GM18498 (cell line): ENCODE data around the gene KIF22.

Experiments used
- ATAC-seq: cut with Tn5 transposase; IDR thresholded peaks from one replicate; pipeline ENCODE4 v1.9.1; 2021; ENCODE audit warnings: mild to moderate bottlenecking, moderate library complexity; ENCODE audit not compliant: unreplicated experiment

Gene KIF22

DNA sequence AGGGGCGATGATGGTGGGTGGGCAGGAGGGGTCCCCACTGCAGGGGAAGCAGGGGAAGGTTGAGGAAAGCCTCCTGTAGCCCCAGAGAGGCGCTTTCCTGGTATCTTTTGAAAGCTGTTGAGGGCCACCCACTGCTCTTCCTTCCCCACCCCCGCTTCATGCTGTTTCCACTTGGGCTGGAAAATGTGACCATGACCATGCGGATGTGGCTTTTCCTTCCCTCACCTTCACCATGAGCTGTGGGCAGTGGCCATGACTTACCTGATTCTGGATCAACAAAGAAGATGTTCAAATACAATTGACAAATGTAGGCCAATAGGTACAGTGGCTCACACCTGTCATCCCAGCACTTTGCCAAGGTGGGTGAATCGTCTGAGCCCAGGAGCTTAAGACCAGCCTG, 43.5 kb downstream of the KIF22 start:
- ATAC-seq, result no peak

DNA sequence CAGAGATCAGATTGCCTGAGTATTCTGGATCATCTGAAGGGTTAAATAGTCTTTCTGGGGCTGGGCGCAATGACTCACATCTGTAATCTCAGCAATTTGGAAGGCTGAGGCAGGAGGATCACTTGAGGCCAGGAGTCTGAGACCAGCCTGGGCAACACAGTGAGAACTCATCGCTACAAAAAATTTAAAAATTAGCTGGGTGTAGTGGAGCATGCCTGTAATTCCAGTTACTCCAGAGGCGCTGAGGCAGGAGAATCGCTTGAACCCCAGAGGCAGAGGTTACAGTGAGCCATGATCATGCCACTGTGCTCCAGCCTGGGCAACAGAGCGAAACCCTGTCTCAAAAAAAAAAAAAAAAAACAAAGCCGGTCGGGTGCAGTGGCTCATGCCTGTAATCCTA, 45.4 kb downstream of the KIF22 start:
- no peak for ATAC-seq

DNA sequence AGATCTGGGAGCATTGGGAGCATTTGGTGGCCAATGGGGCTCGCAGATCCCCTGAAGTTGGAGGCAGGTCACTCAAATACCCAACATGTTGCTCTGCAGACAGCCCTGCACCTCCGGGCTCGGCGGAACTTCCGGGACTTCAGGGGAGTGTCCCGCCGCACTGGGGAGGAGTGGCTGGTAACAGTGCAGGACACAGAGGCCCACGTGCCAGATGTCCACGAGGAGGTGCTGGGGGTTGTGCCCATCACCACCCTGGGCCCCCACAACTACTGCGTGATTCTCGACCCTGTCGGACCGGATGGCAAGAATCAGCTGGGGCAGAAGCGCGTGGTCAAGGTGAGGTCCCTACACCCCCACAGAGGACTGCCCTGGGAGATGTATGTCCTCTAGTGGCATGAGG, 46.1 kb downstream of the KIF22 start:
- no peak for ATAC-seq

DNA sequence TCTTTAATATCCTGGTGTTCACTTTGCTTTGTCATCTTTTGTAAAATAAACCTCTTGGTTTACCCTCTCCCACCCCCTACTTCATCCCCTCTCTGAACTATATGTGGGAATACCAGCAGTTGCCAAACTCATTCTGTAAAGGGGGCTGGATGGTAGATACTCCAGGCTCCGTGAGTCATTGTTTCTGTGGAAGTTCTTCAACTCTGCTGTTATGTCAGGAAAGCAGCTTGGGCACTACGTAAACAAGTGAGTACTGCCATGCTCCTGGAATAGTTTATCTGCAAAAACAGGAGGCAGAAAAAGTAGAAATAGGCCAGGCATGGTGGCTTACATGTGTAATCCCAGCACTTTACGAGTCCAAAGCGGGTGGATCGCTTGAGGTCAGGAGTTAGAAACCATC, 47.3 kb downstream of the KIF22 start:
- ATAC-seq, result no peak

DNA sequence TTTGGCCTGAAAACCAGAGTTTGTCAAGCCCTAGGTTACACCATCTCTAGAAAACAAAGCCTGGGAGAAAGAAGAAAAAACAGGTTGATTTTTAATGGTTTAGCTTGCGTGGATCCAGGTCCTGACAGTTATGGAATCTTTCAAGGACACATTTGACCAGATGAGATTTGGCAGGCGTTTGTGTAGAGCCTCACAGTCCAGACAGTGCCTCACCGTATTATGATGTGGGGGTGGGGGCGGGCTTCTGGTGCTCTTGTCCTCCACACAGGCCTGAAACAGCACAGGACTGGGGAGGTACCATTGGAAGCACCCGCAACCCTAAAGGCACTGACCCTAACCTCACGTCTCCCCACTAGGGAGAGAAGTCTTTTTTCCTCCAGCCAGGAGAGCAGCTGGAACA, 49.3 kb downstream of the KIF22 start:
- no peak for ATAC-seq

DNA sequence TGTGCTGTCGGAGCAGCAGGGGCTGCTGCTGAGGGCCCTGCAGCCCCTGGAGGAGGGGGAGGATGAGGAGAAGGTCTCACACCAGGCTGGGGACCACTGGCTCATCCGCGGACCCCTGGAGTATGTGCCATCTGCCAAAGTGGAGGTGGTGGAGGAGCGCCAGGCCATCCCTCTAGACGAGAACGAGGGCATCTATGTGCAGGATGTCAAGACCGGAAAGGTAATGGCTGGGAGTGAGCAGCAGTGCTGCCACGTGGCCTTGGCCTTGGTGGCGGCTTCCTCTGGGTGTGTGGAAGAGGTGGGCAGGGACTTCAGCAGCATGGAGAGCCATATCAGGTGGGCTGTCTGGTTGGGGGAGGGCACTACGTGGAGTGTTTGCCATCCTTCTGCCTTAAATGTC, 49.7 kb downstream of the KIF22 start:
- no peak for ATAC-seq

DNA sequence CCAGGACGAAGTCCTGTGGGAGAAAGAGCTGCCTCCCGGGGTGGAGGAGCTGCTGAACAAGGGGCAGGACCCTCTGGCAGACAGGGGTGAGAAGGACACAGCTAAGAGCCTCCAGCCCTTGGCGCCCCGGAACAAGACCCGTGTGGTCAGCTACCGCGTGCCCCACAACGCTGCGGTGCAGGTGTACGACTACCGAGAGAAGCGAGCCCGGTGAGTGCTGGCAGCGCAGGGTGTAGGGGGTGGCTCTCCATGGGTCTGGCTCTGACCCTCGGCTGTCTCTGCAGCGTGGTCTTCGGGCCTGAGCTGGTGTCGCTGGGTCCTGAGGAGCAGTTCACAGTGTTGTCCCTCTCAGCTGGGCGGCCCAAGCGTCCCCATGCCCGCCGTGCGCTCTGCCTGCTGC, 51.1 kb downstream of the KIF22 start:
- no peak for ATAC-seq

DNA sequence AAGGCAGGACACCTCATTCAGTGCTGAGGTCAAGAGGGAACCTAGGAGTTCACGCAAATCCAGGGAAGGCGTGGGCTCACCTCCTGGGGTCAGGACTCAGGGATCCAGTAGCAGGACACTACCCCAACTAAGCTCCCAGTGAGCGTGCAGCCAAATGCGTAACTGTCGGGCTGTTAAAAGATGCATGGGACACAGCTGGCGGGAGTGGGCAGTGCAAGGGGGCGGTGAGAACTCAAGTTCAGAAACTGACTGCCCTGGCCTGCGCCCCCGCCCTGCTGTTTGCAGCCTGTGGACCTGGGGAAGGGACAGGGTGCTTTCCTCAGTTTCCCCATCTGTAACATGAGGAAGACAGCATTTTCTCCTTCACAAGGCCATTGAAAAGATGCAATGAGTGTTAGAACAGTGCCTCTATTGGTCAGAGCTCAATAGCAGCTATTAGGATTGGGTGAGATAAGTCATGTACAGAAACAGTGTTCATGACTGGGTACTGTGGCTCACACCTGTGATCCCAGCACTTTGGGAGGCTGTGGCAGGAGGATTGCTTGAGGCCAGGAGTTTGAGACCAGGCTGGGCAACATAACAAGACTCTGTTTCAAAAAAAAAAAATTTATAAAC, 52.3 kb downstream of the KIF22 start:
- ATAC-seq, result no peak

DNA sequence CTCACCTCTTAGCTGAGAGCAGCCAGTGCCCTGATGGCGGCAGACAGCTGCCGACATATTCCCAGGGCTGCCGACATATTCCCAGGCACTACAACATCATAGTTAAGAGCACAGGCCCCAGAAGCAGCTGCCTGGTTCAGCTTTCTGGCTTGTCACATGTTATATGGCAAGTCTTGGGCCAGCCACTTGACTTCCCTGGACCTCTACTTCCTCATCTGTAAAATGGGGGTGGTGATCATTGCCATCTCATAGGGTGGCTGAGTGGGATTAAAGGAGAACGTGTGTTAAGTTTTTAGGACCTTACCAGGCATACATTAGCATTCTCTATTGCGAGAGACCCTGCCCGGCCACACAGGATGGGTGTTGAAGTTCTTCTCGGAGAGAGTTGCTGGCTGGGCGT, 53.4 kb downstream of the KIF22 start:
- no peak for ATAC-seq

DNA sequence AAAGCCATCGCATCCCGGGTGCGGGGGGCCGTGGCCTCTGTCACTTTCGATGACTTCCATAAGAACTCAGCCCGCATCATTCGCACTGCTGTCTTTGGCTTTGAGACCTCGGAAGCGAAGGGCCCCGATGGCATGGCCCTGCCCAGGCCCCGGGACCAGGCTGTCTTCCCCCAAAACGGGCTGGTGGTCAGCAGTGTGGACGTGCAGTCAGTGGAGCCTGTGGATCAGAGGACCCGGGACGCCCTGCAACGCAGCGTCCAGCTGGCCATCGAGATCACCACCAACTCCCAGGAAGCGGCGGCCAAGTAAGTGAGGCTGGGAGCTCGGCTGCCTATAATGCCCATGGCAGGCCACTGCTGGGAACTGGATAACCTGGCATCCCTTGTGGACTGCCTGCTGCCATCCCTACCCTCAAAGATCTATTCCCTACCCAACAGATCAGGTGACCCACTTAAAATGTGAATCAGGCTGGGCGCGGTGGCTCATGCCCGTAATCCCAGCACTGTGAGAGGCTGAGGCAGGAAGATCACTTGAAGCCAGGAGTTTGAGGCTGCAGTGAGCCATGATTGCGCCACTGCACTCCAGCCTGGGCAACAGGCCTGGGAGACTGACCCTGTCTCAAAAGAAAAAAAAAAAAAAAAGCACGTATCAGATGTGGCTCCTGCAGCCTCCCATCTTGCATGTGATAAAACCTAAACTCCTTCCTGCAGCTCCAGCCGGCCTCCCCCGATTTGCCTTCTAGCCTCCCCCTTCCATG, 54.2 kb downstream of the KIF22 start:
- no peak for ATAC-seq

DNA sequence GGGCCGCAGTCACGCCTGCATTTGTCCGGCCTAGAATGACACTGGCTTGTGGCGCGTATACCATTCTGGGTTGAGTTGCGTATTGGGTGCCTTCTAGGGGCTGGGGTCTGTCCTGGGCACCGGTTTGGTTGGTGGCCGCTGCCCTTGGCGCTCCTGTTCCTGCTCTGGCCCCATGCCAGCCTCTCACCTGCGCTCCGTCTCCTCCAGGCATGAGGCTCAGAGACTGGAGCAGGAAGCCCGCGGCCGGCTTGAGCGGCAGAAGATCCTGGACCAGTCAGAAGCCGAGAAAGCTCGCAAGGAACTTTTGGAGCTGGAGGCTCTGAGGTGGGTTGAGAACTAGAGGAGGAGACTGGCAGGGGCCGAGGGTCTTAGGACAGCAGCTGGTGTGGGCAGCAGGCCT, 55.1 kb downstream of the KIF22 start:
- ATAC-seq, result no peak

DNA sequence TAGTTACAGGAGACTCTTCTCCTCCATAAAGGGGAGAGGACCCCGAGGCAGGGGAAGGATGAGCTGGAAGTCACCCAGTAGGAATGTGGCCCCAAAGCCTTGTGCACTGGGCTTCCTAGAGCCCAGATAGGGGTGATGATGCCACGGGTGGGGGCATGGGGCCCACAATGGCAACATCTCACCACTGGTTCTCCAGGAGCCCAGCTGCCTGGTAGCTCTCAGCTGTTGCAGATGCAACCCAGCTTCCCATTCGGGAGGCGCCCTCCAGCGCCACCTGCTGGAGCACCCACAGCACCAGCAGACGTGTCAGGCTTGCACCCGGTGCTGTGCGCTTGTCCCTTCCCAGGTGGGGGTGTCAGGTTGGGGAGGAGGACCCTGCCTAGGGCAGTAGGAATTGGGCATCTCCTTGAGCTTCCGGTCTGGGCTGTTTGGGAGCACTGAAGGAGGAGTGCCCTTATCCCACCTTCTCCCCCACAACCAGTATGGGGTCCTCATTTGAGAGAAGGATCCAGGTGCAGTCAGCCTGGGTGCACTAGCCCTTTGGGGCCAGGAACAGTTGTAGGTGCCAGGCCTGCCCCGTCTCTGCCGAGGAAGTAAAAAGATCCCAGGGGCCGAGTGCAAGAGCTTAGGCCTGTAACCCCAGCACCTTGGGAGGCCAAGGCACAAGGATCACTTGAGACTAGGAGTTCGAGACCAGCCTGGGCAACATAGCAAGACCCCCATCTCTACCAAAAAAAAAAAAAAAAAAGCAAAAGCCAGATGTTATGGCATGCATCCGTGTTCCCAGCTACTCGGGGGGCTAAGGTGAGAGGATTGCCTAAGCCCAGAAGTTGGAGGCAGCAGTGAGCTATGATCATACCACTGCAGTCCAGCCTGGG, 58.1 kb downstream of the KIF22 start:
- no peak for ATAC-seq

DNA sequence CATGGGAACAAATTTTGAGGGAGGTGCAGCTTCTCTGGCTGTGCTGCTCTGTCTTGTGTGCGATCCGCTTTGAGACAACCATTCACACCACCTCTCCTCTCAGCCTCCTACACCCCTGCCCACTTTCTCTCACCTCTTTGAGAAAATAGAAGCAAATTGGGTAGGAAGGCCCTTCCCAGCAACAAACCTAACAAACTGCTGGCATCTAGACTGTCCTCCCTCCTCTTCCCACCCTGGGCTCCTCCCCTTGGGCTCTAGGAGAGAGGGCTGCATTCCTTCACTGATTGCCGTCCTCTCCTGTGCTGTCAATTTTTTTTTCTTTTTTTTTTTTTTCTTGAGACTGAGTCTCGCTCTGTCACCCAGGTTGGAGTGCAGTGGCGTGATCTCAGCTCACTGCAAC, 59.0 kb downstream of the KIF22 start:
- no peak for ATAC-seq

DNA sequence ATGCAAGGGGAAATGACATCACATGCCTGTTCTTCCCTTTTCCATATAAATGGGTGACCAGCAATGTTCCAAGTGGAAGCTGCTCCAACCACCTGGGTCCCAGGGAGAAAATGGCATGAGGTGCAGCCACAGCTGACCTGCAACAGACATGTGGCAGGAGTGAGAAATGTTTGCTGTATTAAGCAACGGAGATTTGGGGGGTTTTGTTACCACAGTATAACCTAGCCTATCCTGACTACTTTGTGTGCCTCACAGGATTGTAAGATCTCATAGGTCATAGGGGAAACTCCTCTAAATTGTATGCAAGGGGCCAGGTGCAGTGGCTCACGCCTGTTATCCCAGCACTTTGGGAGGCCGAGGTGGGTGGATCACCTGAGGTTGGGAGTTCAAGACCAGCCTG, 60.4 kb downstream of the KIF22 start:
- no peak for ATAC-seq

DNA sequence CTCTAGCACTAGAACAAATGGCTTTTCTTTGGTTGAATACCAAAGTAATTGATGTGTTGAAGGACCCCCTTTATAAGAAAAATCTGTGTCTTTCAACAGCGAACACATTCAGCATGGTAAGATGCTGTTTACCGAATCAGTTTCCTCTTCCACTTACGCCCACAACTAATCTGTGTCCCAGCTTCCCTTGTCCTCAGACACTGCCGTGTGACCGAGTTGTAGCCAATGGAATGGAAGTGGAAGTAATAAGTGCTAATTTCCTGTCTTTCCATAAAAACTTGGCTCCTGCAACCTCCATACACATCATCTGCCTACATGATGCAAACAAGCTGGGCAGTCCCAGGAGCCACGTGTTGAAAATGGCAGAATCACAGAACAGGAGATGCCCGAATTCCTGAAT, 62.1 kb downstream of the KIF22 start:
- ATAC-seq, result no peak

DNA sequence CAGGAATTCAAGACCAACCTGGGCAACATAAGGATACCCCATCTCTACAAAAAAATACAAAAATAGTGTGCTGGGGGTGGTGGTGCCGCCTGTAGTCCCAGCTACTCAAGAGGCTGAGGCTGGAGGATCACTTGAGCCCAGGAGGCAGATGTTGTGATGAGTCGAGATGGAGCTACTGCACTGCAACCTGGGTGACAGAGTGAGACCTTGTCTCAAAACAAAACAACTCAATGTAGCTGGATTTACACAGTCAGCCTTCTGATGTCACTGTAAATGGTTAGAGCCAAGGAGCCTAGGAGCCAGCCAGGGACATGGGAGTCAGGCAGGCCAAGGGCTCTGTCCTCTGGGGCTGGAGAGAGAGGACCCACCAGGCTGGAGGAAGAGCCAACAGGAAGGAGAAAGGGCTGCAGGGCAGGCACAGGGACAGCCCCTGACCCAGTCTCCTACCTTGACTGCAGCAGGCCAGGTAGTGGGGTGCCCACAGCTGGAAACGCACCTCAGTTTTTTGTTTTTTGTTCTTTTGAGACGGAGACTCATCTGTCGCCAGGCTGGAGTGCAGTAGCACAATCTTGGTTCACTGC, 64.1 kb downstream of the KIF22 start:
- ATAC-seq, result no peak
